H9 (cell line): ENCODE measurements around the gene MMP2. TPM values are rescaled to one million over a fixed set of nuclear protein-coding genes. Genes with fewer than 3 reads are reported as not detected.

Experiments
- DNase-seq: peaks from one replicate; pipeline ENCODE4 v3.0.0-alpha.2; 2017
- H2AFZ ChIP-seq: one replicate; pipeline ENCODE4 v1.6.1; 2013; ENCODE audit warnings: mild to moderate bottlenecking, low read length, control low read depth, moderate library complexity
- H2AK5ac ChIP-seq: 2 replicates; pipeline ENCODE4 v1.6.1; 2013; ENCODE audit warnings: low read length, control low read depth, mixed read lengths; ENCODE audit not compliant: insufficient read length
- H2BK120ac ChIP-seq: one replicate; pipeline ENCODE4 v1.6.1; 2013; ENCODE audit warnings: low read depth, mild to moderate bottlenecking, low read length, control low read depth, inconsistent platforms; ENCODE audit not compliant: poor library complexity, severe bottlenecking
- H2BK12ac ChIP-seq: 2 replicates; pipeline ENCODE4 v1.6.1; 2013; ENCODE audit warnings: low read length, control low read depth, mixed read lengths, low read depth; ENCODE audit not compliant: insufficient read length
- H2BK15ac ChIP-seq: 2 replicates; pipeline ENCODE4 v1.6.1; 2013; ENCODE audit warnings: low read depth, low read length, control low read depth
- H2BK20ac ChIP-seq: one replicate; pipeline ENCODE4 v1.6.1; 2013; ENCODE audit warnings: low read depth, mild to moderate bottlenecking, low read length, control low read depth, inconsistent platforms; ENCODE audit not compliant: poor library complexity, severe bottlenecking
- H2BK5ac ChIP-seq: 2 replicates; pipeline ENCODE4 v1.6.1; 2013; ENCODE audit warnings: low read length, control low read depth, mixed read lengths; ENCODE audit not compliant: insufficient read length
- H3K14ac ChIP-seq: 2 replicates; pipeline ENCODE4 v1.6.1; 2013; ENCODE audit warnings: low read length, control low read depth; ENCODE audit not compliant: insufficient read depth
- H3K18ac ChIP-seq: 2 replicates; pipeline ENCODE4 v1.6.1; 2013; ENCODE audit warnings: low read depth, mild to moderate bottlenecking, mixed read lengths, low read length, control low read depth; ENCODE audit not compliant: insufficient read length
- H3K23ac ChIP-seq: 2 replicates; pipeline ENCODE4 v1.6.1; 2013; ENCODE audit warnings: low read length, control low read depth, mixed read lengths, low read depth; ENCODE audit not compliant: insufficient read length
- H3K23me2 ChIP-seq: 2 replicates; pipeline ENCODE4 v1.6.1; 2013; ENCODE audit warnings: low read depth, mild to moderate bottlenecking, mixed read lengths, low read length, control low read depth; ENCODE audit not compliant: insufficient read length, poor library complexity, severe bottlenecking
- H3K27ac ChIP-seq: 2 replicates; pipeline ENCODE4 v1.5.1; 2013; ENCODE audit warnings: low read length, control low read depth, mixed read lengths, low read depth; ENCODE audit not compliant: insufficient read length
- H3K27me3 ChIP-seq: 2 replicates; pipeline ENCODE4 v1.6.1; 2013; ENCODE audit warnings: low read length, control low read depth, inconsistent platforms; ENCODE audit not compliant: insufficient read depth
- H3K4ac ChIP-seq: 2 replicates; pipeline ENCODE4 v1.6.1; 2013; ENCODE audit warnings: low read depth, mild to moderate bottlenecking, control low read depth, inconsistent platforms, low read length, moderate library complexity
- H3K4me1 ChIP-seq: 2 replicates; pipeline ENCODE4 v1.6.1; 2013; ENCODE audit warnings: low read length, control low read depth, inconsistent platforms; ENCODE audit not compliant: insufficient read depth
- H3K4me2 ChIP-seq: 2 replicates; pipeline ENCODE4 v1.6.1; 2013; ENCODE audit warnings: low read length, control low read depth, mixed read lengths; ENCODE audit not compliant: insufficient read length, insufficient read depth
- H3K56ac ChIP-seq: 2 replicates; pipeline ENCODE4 v1.6.1; 2013; ENCODE audit warnings: low read depth, mild to moderate bottlenecking, mixed read lengths, low read length, control low read depth; ENCODE audit not compliant: insufficient read length
- H3K79me1 ChIP-seq: 2 replicates; pipeline ENCODE4 v1.6.1; 2013; ENCODE audit warnings: low read depth, mild to moderate bottlenecking, moderate library complexity, low read length, control low read depth, inconsistent platforms; ENCODE audit not compliant: insufficient read depth, poor library complexity, severe bottlenecking
- H3K79me2 ChIP-seq: 2 replicates; pipeline ENCODE4 v1.6.1; 2013; ENCODE audit warnings: low read length, control low read depth, inconsistent platforms; ENCODE audit not compliant: insufficient read depth
- H3K9ac ChIP-seq: 2 replicates; pipeline ENCODE4 v1.6.1; 2013; ENCODE audit warnings: low read length, control low read depth, mixed read lengths; ENCODE audit not compliant: insufficient read length; ENCODE audit errors: extremely low read depth
- H3K9me3 ChIP-seq: one replicate; pipeline ENCODE4 v1.6.1; 2013; ENCODE audit warnings: low read depth, low read length, inconsistent platforms; ENCODE audit not compliant: control insufficient read depth
- H3T11ph ChIP-seq: one replicate; pipeline ENCODE4 v1.6.1; 2013; ENCODE audit warnings: mild to moderate bottlenecking, low read length, control low read depth, inconsistent platforms
- H4K20me1 ChIP-seq: one replicate; pipeline ENCODE4 v1.6.1; 2013; ENCODE audit not compliant: control insufficient read depth, insufficient read length, insufficient read depth
- H4K5ac ChIP-seq: 2 replicates; pipeline ENCODE4 v1.6.1; 2013; ENCODE audit warnings: low read depth, mild to moderate bottlenecking, mixed read lengths, low read length, control low read depth; ENCODE audit not compliant: insufficient read length
- H4K8ac ChIP-seq: replicated peaks from 2 replicates; pipeline ENCODE4 v1.6.1; 2013; ENCODE audit warnings: low read length, control low read depth, mixed read lengths, low read depth; ENCODE audit not compliant: insufficient read length
- H4K91ac ChIP-seq: 2 replicates; pipeline ENCODE4 v1.6.1; 2013; ENCODE audit warnings: low read depth, mild to moderate bottlenecking, moderate library complexity, mixed read lengths, low read length, control low read depth; ENCODE audit not compliant: insufficient read length
- H3K27ac Mint-ChIP-seq, 3 experiments: 2 replicates in 2 of 3; 3 replicates in 1 of 3; pipeline ENCODE4 v1.8.0; 2020 to 2021; ENCODE audit warnings: mixed read lengths in 3 of 3, mild to moderate bottlenecking in 1 of 3, moderate library complexity in 1 of 3
- H3K27me3 Mint-ChIP-seq: 2 replicates; pipeline ENCODE4 v1.8.0; 2021; ENCODE audit warnings: low read depth, mild to moderate bottlenecking, moderate library complexity, mixed read lengths
- H3K36me3 Mint-ChIP-seq, 3 experiments: 2 replicates in 2 of 3; 3 replicates in 1 of 3; pipeline ENCODE4 v1.8.0; 2020 to 2021; ENCODE audit warnings: low read depth in 3 of 3, mixed read lengths in 3 of 3; ENCODE audit not compliant: insufficient read depth in 1 of 3
- H3K4me1 Mint-ChIP-seq, 2 experiments: 2 replicates each; pipeline ENCODE4 v1.8.0; 2020; ENCODE audit warnings: mixed read lengths in 2 of 2
- H3K4me3 Mint-ChIP-seq, 2 experiments: 2 replicates in 1 of 2; 3 replicates in 1 of 2; pipeline ENCODE4 v1.8.0; 2020 to 2021; ENCODE audit warnings: mild to moderate bottlenecking in 2 of 2, mixed read lengths in 2 of 2, moderate library complexity in 1 of 2
- H3K9me3 Mint-ChIP-seq, 2 experiments: 2 replicates in 1 of 2; 3 replicates in 1 of 2; pipeline ENCODE4 v1.8.0; 2020; ENCODE audit warnings: mild to moderate bottlenecking in 2 of 2, mixed read lengths in 2 of 2, moderate library complexity in 1 of 2
- CTCF ChIP-seq: fragments of 200-600 bp; sonication (generic); conservative IDR thresholded peaks from 3 replicates; pipeline ENCODE4 v1.8.0; 2021; ENCODE audit warnings: antibody characterized with exemption, mild to moderate bottlenecking
- WGBS: extraction: QIAGEN DNeasy Blood & Tissue Kit; methylation state at CpG from one replicate; pipeline ENCODE4 v1.1.7; 2013; ENCODE audit warnings: missing lambda C conversion rate, low lambda C conversion rate, mixed read lengths; ENCODE audit not compliant: insufficient read length; ENCODE audit errors: extremely low coverage; 5-methylcytosine and 5-hydroxymethylcytosine counted together
- total RNA-seq: library from RNA; stranded (reverse); gene quantifications from 2 replicates; pipeline ENCODE4 v1.2.1, GENCODE V29; 2021

The MMP2 gene
- total RNA-seq, 1 experiment from 2014 or later = 23.1 TPM

GRCh38 chr16:55482056-55482455 is 3.1 kb downstream of the MMP2 start:
- H3K9ac ChIP-seq = no peak overlapping the region
- no peak overlapping the region for H2BK12ac ChIP-seq
- no peak overlapping the region for H3K14ac ChIP-seq
- no peak for TF ChIP-seq CTCF
- no peak for DNase-seq
- H3K27me3 ChIP-seq = peaks cover 30% of the 10 kb centered on the region
- no peaks in the 10 kb centered on the region for H3K79me1 ChIP-seq
- H3K4me1 ChIP-seq = no peaks in the 10 kb centered on the region; the same call in 1 of the 2 replicates
- Mint-ChIP-seq H3K36me3 (peaks cover 8 to 15% (median 11%) of the 10 kb centered on the region in 3 experiments; a peak in 6 of 7 replicates), H3K4me1 (peaks cover 31 to 34% of the 10 kb centered on the region in 2 experiments), H3K9me3 (peaks cover 0 to 2% of the 10 kb centered on the region in 2 experiments; a peak in 3 of 5 replicates), H3K4me3 (no peak overlapping the region), H3K27me3 (peaks cover 58% of the 10 kb centered on the region), H3K27ac (no peak overlapping the region)
- peaks cover 20% of the 10 kb centered on the region for H3K23me2 ChIP-seq
- H3T11ph ChIP-seq = no peak overlapping the region
- no peaks in the 10 kb centered on the region for H4K20me1 ChIP-seq
- H2BK120ac ChIP-seq = no peak overlapping the region
- H3K4me2 ChIP-seq = no peak overlapping the region
- no peak overlapping the region for H3K4ac ChIP-seq
- H2BK15ac ChIP-seq = no peak overlapping the region
- no peak overlapping the region for H2AK5ac ChIP-seq
- H2BK5ac ChIP-seq = no peak overlapping the region
- no peak overlapping the region for H4K5ac ChIP-seq
- no CpG with 5 or more reads among the region's 2 CpGs for WGBS
- H3K79me2 ChIP-seq = no peaks in the 10 kb centered on the region
- no peak overlapping the region for H3K23ac ChIP-seq
- H3K27ac ChIP-seq = no peak overlapping the region
- H4K8ac ChIP-seq = no peak overlapping the region
- H2AFZ ChIP-seq = no peak overlapping the region
- H4K91ac ChIP-seq = no peak overlapping the region
- no peak overlapping the region for H3K18ac ChIP-seq
- H3K56ac ChIP-seq = no peak overlapping the region
- H2BK20ac ChIP-seq = no peak overlapping the region
- H3K9me3 ChIP-seq = no peaks in the 10 kb centered on the region
